Measurements from ENCODE around the gene PLA1A. TPM values are rescaled to one million over a fixed set of nuclear protein-coding genes. Genes with fewer than 3 reads are reported as not detected.
A peak's percentile ranks its signal among the peaks of the same experiment; 100 is the strongest.

PLA1A gene
- polyA plus RNA-seq, 4 donors: 5.0 to 15.3 TPM; not detected in 2

GRCh38 chr3:119630880-119631329, 33.2 kb downstream of the PLA1A start:
- H3K36me3 ChIP-seq (ENCODE audit: control insufficient read depth in 3 of 3, insufficient read depth in 2 of 3, low read depth in 1 of 3, low read length in 3 of 3): no peaks in the 10 kb centered on the region
- DNase-seq (no peak), FAIRE-seq (no peak)
- H3K4me1 ChIP-seq (ENCODE audit: control insufficient read depth in 3 of 3, insufficient read depth in 2 of 3, low read depth in 1 of 3, low read length in 2 of 3): peaks cover 0 to 4% (median 0%) of the 10 kb centered on the region in 3 donors
- WGBS, 3 donors: 88 to 95% (median 90%) methylated on average over 7 of the region's 7 CpGs
- H3K4me3 ChIP-seq (ENCODE audit: low read depth in 1 of 3, low read length in 3 of 3): no peak overlapping the region
- no peak overlapping the region for H3K27ac ChIP-seq (ENCODE audit: low read depth in 1 of 3, low read length in 2 of 3)
- no peaks in the 10 kb centered on the region for H3K27me3 ChIP-seq (ENCODE audit: control insufficient read depth in 3 of 3, insufficient read depth in 3 of 3, low read length in 3 of 3)
- H3K9me3 ChIP-seq (ENCODE audit: control insufficient read depth in 2 of 2, insufficient read depth in 1 of 2, low read depth in 1 of 2, low read length in 1 of 2): no peaks in the 10 kb centered on the region

GRCh38 chr3:119631516-119631915, 33.8 kb downstream of the PLA1A start:
- no peak for DNase-seq
- Histone ChIP-seq H3K9me3 (ENCODE audit: control insufficient read depth in 2 of 2, insufficient read depth in 1 of 2, low read depth in 1 of 2, low read length in 1 of 2) (no peaks in the 10 kb centered on the region), H3K27ac (ENCODE audit: low read depth in 1 of 3, low read length in 2 of 3) (no peak overlapping the region), H3K4me3 (ENCODE audit: low read depth in 1 of 3, low read length in 3 of 3) (no peak overlapping the region), H3K36me3 (ENCODE audit: control insufficient read depth in 3 of 3, insufficient read depth in 2 of 3, low read depth in 1 of 3, low read length in 3 of 3) (no peaks in the 10 kb centered on the region), H3K27me3 (ENCODE audit: control insufficient read depth in 3 of 3, insufficient read depth in 3 of 3, low read length in 3 of 3) (no peaks in the 10 kb centered on the region), H3K4me1 (ENCODE audit: control insufficient read depth in 3 of 3, insufficient read depth in 2 of 3, low read depth in 1 of 3, low read length in 2 of 3) (peaks cover 0 to 4% (median 0%) of the 10 kb centered on the region in 3 donors)
- 69 to 77% (median 72%) methylated on average over 3 of the region's 3 CpGs for WGBS, 3 donors
- FAIRE-seq: no peak

- no peak overlapping the region for H3K27ac ChIP-seq (ENCODE audit: low read depth in 1 of 3, low read length in 2 of 3)
- 72 to 81% (median 74%) methylated on average over 4 of the region's 4 CpGs for WGBS, 3 donors
- H3K4me1 ChIP-seq (ENCODE audit: control insufficient read depth in 3 of 3, insufficient read depth in 2 of 3, low read depth in 1 of 3, low read length in 2 of 3): peaks cover 0 to 4% (median 0%) of the 10 kb centered on the region in 3 donors
- H3K27me3 ChIP-seq (ENCODE audit: control insufficient read depth in 3 of 3, insufficient read depth in 3 of 3, low read length in 3 of 3): no peaks in the 10 kb centered on the region
- H3K36me3 ChIP-seq (ENCODE audit: control insufficient read depth in 3 of 3, insufficient read depth in 2 of 3, low read depth in 1 of 3, low read length in 3 of 3): no peaks in the 10 kb centered on the region
- FAIRE-seq (no peak), DNase-seq (no peak)
- no peak overlapping the region for H3K4me3 ChIP-seq (ENCODE audit: low read depth in 1 of 3, low read length in 3 of 3)
- no peaks in the 10 kb centered on the region for H3K9me3 ChIP-seq (ENCODE audit: control insufficient read depth in 2 of 2, insufficient read depth in 1 of 2, low read depth in 1 of 2, low read length in 1 of 2)
Measured at GRCh38 chr3:119632216-119632615, 34.5 kb downstream of the PLA1A start.

GRCh38 chr3:119632829-119633228, 35.1 kb downstream of the PLA1A start:
- Histone ChIP-seq H3K27ac (ENCODE audit: low read depth in 1 of 3, low read length in 2 of 3) (no peak overlapping the region), H3K9me3 (ENCODE audit: control insufficient read depth in 2 of 2, insufficient read depth in 1 of 2, low read depth in 1 of 2, low read length in 1 of 2) (no peaks in the 10 kb centered on the region), H3K27me3 (ENCODE audit: control insufficient read depth in 3 of 3, insufficient read depth in 3 of 3, low read length in 3 of 3) (no peaks in the 10 kb centered on the region), H3K4me3 (ENCODE audit: low read depth in 1 of 3, low read length in 3 of 3) (no peak overlapping the region), H3K36me3 (ENCODE audit: control insufficient read depth in 3 of 3, insufficient read depth in 2 of 3, low read depth in 1 of 3, low read length in 3 of 3) (no peaks in the 10 kb centered on the region), H3K4me1 (ENCODE audit: control insufficient read depth in 3 of 3, insufficient read depth in 2 of 3, low read depth in 1 of 3, low read length in 2 of 3) (peaks cover 0 to 4% (median under 1%) of the 10 kb centered on the region in 3 donors)
- FAIRE-seq (no peak), DNase-seq (no peak)
- WGBS, 3 donors: 73 to 89% (median 75%) methylated on average over 4 of the region's 4 CpGs

- Histone ChIP-seq H3K4me1 (ENCODE audit: control insufficient read depth in 3 of 3, insufficient read depth in 2 of 3, low read depth in 1 of 3, low read length in 2 of 3) (peaks cover 0 to 6% (median 2%) of the 10 kb centered on the region in 3 donors), H3K4me3 (ENCODE audit: low read depth in 1 of 3, low read length in 3 of 3) (no peak overlapping the region), H3K27me3 (ENCODE audit: control insufficient read depth in 3 of 3, insufficient read depth in 3 of 3, low read length in 3 of 3) (no peaks in the 10 kb centered on the region), H3K9me3 (ENCODE audit: control insufficient read depth in 2 of 2, insufficient read depth in 1 of 2, low read depth in 1 of 2, low read length in 1 of 2) (no peaks in the 10 kb centered on the region), H3K36me3 (ENCODE audit: control insufficient read depth in 3 of 3, insufficient read depth in 2 of 3, low read depth in 1 of 3, low read length in 3 of 3) (no peaks in the 10 kb centered on the region), H3K27ac (ENCODE audit: low read depth in 1 of 3, low read length in 2 of 3) (peak overlapping the region in 1 of 3 donors; percentile 12)
- FAIRE-seq (no peak), DNase-seq (no peak)
- WGBS, 3 donors: 89 to 92% (median 92%) methylated on average over 10 of the region's 10 CpGs
Measured at GRCh38 chr3:119635719-119636118, 38.0 kb downstream of the PLA1A start.

- no peak for FAIRE-seq
- Histone ChIP-seq H3K9me3 (ENCODE audit: control insufficient read depth in 2 of 2, insufficient read depth in 1 of 2, low read depth in 1 of 2, low read length in 1 of 2) (no peaks in the 10 kb centered on the region), H3K4me1 (ENCODE audit: control insufficient read depth in 3 of 3, insufficient read depth in 2 of 3, low read depth in 1 of 3, low read length in 2 of 3) (peaks cover 0 to 6% (median 2%) of the 10 kb centered on the region in 3 donors), H3K36me3 (ENCODE audit: control insufficient read depth in 3 of 3, insufficient read depth in 2 of 3, low read depth in 1 of 3, low read length in 3 of 3) (no peaks in the 10 kb centered on the region), H3K4me3 (ENCODE audit: low read depth in 1 of 3, low read length in 3 of 3) (no peak overlapping the region), H3K27ac (ENCODE audit: low read depth in 1 of 3, low read length in 2 of 3) (peak overlapping the region in 1 of 3 donors; percentile 12), H3K27me3 (ENCODE audit: control insufficient read depth in 3 of 3, insufficient read depth in 3 of 3, low read length in 3 of 3) (no peaks in the 10 kb centered on the region)
- no peak for DNase-seq
- 36 to 39% (median 37%) methylated on average over 1 of the region's 1 CpG for WGBS, 3 donors
Measured at GRCh38 chr3:119636249-119636648, 38.6 kb downstream of the PLA1A start.

GRCh38 chr3:119636891-119637611, 39.4 kb downstream of the PLA1A start:
- DNase-seq (no peak), FAIRE-seq (no peak)
- peak overlapping the region in 1 of 3 donors; percentile 96 for H3K27ac ChIP-seq (ENCODE audit: low read depth in 1 of 3, low read length in 2 of 3)
- H3K36me3 ChIP-seq (ENCODE audit: control insufficient read depth in 3 of 3, insufficient read depth in 2 of 3, low read depth in 1 of 3, low read length in 3 of 3): peaks cover 0 to under 1% (median 0%) of the 10 kb centered on the region in 3 donors
- H3K27me3 ChIP-seq (ENCODE audit: control insufficient read depth in 3 of 3, insufficient read depth in 3 of 3, low read length in 3 of 3): no peaks in the 10 kb centered on the region
- H3K4me1 ChIP-seq (ENCODE audit: control insufficient read depth in 3 of 3, insufficient read depth in 2 of 3, low read depth in 1 of 3, low read length in 2 of 3): peaks cover 0 to 6% (median 2%) of the 10 kb centered on the region in 3 donors
- no peak overlapping the region for H3K4me3 ChIP-seq (ENCODE audit: low read depth in 1 of 3, low read length in 3 of 3)
- H3K9me3 ChIP-seq (ENCODE audit: control insufficient read depth in 2 of 2, insufficient read depth in 1 of 2, low read depth in 1 of 2, low read length in 1 of 2): no peaks in the 10 kb centered on the region
- 93 to 94% (median 93%) methylated on average over 4 of the region's 4 CpGs for WGBS, 3 donors

GRCh38 chr3:119637679-119638477, 40.2 kb downstream of the PLA1A start:
- WGBS, 3 donors: 58 to 88% (median 77%) methylated on average over 3 of the region's 3 CpGs
- DNase-seq: no peak
- FAIRE-seq: no peak
- Histone ChIP-seq H3K27me3 (ENCODE audit: control insufficient read depth in 3 of 3, insufficient read depth in 3 of 3, low read length in 3 of 3) (no peaks in the 10 kb centered on the region), H3K4me3 (ENCODE audit: low read depth in 1 of 3, low read length in 3 of 3) (no peak overlapping the region), H3K27ac (ENCODE audit: low read depth in 1 of 3, low read length in 2 of 3) (peak overlapping the region in 1 of 3 donors; percentile 96), H3K9me3 (ENCODE audit: control insufficient read depth in 2 of 2, insufficient read depth in 1 of 2, low read depth in 1 of 2, low read length in 1 of 2) (no peaks in the 10 kb centered on the region), H3K36me3 (ENCODE audit: control insufficient read depth in 3 of 3, insufficient read depth in 2 of 3, low read depth in 1 of 3, low read length in 3 of 3) (peaks cover 0 to 5% (median 0%) of the 10 kb centered on the region in 3 donors), H3K4me1 (ENCODE audit: control insufficient read depth in 3 of 3, insufficient read depth in 2 of 3, low read depth in 1 of 3, low read length in 2 of 3) (peaks cover 0 to 6% (median 2%) of the 10 kb centered on the region in 3 donors)
